GM21825 (cell line): ENCODE measurements around the gene PCYOX1L.

Source experiments
- ATAC-seq: cut with Tn5 transposase; IDR thresholded peaks from one replicate; pipeline ENCODE4 v1.9.1; 2021; ENCODE audit warnings: mild to moderate bottlenecking, moderate library complexity; ENCODE audit not compliant: unreplicated experiment

PCYOX1L gene

DNA sequence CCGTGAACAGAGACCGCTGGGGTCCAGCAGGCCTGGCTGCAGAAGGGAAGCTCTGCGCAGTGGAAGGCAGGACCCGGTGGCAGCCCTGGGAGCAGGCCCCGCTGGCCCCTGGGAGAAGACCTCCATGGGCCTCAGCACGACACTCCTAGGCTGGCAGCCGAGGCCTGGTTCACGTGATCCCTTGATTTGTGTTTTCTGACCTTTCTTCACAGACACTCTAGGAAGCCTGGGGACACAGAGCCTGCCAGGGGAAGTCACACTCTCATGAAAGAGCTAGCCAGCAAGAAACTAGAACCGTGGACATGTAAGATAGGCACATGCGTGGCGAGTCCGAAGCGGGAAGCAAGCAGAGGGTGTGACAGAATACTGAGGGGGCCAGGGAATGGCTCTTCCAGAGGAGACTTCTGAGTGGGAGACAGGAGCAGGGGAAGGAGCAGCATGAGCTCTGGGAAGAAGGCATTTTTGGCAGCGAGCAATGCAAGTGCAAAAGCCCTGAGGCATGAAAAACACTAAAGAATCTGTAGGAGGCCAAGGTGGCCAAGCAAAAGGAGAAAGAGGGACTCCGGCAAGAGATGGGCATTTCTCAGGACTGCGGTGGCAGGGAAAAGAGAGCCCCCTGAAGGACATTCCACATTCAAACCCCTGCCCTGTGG is 47.8 kb downstream of the PCYOX1L start:
- ATAC-seq = no peak

GRCh38 chr5:149406203-149406978 is 48.5 kb downstream of the PCYOX1L start:
- no peak for ATAC-seq

DNA sequence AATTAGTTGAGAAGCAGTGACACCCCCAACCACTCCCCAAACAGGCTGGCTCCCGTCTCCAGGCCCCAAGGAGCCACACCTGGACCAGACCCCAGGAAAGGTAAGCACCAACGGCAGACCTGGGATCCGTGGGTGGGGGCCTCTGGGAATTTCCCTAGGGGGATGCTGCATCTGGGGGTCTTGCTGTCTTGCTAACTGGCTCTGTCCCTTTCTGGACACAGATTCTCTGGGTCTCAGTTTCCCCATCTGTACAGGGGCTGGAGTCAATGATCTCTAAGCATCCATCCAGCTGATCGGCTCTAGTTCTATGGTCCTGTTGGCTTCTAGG is 49.1 kb downstream of the PCYOX1L start:
- ATAC-seq = no peak

DNA sequence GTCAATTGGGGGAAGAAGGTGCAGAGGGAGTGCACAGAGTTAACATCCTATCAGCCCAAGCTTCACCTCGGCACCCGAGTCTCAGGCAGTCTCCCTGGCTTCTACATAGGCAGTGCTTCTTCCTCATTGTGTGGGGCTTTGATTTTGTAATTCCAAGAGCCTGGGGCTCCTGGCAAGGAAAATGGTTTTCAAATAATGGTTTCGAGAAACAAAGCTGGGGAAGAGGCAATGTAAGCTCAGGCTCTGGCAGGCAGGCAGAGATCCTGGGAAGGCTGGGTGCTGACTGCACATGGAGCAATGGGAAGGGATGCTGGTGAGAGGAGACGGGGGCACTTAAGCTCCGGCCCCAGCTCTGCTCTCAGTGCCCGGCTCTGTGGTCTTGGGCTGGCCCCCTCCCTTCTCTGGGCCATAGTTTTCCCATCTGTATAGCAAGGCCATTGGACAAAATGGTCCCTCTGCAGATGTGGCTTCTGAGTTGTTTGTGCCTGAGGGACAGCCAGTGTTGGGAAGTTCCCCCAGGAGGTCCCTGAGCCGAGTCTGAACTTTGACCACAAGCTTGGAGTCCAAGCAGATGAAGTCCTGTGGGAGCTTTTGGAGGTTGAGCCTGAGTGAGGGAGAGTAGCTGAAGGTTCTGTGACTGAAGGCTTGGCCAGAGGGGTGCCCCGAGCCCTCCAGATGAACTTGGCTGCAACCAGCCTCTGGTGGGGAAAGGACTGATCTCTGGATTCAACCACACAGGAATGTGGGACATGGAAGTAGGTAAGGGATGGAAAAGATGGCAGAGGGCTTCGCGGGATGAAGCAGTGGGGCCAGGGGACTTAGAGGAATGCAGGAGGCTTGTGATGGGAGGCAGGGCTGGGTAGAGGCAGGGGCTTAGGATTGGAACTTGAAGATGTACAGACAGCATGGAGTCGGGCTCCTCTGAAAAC is 49.7 kb downstream of the PCYOX1L start:
- no peak for ATAC-seq

DNA sequence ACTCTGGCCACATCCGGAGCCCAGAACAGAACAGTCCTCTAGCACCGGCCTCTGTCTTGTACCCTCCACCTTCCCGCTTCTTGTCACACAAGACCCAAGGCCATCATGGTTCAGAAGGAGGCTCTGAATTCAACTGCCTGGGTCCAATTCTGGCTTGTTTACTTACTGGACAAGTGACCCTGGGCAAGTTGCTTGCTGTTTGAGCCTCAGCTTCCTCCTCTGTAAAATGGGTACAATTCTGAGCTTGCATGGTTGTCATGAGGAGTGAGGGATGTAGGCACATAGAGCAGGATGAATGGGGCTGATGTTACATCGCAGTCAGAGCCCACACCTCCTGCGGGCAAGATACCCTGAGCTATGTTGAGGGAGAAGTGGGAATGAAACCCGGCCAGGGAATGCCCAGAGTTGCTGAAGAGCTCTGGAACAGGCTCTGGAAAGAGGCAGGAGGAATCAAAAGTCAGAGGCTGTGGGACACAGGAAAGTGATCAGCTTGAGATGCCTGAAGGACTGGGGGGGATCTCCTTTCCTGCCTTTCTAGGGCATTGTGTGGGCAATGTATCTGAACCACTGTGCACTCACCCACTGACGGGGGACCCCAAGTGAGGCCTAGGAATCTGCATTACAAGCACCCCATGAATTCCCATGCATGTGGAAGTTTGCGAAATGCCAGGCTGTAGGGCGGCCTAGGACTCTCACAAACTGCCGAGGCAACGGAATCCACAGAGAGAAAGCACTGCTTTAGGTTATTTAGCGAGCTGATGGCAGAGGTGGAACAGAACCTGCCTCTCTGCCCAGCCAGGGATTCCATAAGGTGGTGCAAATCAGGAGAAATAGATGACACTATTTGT is 50.6 kb downstream of the PCYOX1L start:
- no peak for ATAC-seq

DNA sequence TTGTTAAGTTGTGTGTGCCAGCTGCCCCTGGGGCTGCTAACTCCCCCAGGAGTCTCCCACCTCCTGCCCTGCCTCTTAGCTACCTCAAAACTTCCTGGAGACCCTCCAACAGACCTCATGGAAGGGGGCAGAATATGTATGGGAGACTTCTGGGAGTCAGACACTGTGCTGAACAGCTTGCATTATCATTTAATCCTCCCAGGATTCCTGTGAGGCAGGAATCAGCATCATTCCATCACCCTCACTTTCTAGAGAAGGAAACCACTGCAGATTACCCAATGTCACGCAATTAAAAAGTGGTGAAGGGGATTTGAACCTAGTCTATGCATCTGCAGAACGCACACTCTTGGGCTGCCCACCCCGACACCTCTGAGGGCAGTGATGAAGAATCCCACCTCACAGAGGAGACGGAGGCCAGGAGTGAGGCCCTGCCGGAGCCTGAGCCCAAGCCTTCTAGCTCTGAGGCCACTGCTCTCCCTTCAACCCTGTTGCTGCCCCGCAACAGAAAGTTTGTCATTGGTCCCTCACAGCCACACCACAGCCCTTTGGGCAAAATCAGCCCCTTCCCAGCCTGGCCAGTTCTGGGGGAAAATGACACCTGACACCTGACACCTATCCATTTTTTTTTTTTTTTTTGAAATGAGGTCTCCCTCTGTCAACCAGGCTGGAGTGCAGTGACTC is 51.6 kb downstream of the PCYOX1L start:
- no peak for ATAC-seq

DNA sequence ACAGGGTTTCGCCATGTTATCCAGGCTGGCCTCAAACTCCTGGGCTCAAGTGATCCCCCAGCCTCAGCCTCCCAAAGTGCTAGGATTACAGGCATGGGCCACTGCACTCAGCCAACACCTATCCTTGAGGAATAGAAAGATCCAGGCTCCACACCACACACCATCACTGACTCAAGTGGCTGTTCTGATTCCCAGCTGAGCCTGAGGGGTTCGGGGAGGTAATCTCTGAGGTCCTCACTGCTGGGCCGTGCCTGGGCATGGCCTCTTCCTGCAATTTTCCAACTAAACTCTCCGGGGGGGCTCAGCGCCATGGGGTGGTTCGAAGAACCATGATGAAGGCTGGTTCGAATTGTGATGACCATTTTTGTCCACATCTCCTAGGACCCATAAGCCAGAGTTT is 52.2 kb downstream of the PCYOX1L start:
- no peak for ATAC-seq

DNA sequence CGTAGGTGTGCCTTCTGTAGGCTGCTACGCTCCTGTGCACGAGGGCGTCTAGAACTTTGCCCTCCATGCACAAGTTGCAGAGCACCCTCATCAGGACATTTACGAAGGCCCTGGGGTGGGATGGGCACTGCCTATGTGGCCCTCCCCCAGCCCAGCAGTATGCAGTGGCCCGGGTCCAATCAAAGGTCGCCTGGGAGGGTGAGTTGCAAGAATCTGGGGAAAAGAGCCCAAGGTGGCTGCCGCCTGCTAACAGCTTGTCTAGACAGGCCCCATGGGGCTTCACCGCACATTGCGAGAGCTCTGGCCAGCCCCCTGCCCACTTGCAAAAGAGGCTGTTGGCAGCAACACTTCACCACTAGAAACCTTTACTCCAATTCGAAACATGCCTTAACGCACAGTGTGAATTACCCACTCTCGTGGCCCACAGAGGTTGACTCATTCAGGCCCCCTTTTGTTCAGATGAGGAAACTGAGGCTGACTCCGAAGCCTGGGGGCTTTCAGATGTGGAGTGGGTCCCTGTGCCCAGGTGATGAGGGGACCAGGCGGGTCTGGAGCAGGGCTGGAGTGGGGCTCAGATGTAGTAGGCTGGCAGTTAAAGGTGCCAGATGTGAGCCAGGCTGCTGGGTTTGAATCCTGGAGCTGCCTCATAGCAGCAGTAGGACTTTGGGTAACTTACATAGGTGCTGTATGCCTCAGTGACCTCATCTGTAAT is 53.0 kb downstream of the PCYOX1L start:
- ATAC-seq = no peak

GRCh38 chr5:149411738-149412519 is 54.1 kb downstream of the PCYOX1L start:
- ATAC-seq = no peak

GRCh38 chr5:149412783-149413476 is 55.1 kb downstream of the PCYOX1L start:
- ATAC-seq = no peak

GRCh38 chr5:149413477-149414210 is 55.8 kb downstream of the PCYOX1L start:
- ATAC-seq = no peak

- ATAC-seq = no peak
Measured at GRCh38 chr5:149414405-149415065, 56.7 kb downstream of the PCYOX1L start.

- no peak for ATAC-seq
Measured at GRCh38 chr5:149415066-149415967, 57.5 kb downstream of the PCYOX1L start.

DNA sequence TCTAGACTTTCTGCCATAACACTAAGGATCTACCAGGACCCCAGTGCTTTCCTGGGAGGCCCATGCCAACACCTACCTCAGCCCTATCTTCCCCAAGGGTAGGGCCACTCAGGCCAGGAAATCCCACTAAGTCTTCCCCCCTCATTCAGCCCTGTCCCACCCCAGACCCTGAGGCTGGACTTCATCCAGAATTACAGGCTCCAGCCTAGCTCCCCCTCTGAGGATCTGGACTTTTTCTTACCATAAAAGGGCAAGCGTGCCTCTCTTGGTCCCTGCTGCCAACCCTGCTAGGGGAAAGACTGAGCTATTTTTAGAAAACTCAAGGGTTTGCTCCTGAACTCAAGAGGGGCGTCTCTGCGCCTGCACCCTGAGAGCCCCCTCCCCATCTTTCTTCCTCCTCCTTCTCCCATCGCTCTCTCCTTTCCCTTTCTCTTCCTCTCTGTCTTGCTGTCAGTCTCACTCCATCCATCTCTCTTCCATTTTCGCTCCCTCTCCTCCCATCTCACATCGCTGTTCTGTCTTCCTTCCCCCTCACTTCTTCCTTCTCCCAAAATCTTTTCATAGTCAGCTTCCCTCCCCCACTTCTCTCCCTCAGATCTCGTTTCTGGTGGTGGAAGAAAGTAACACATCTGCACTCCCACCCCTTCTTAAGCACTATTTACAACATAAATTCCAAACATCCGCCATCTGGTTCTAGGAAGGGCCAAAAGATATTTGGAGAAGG is 59.3 kb downstream of the PCYOX1L start:
- ATAC-seq = no peak

- ATAC-seq = no peak
Measured at GRCh38 chr5:149417711-149418368, 60.0 kb downstream of the PCYOX1L start.
